Measurements from ENCODE around the gene BHMT2.

Gene BHMT2

DNA sequence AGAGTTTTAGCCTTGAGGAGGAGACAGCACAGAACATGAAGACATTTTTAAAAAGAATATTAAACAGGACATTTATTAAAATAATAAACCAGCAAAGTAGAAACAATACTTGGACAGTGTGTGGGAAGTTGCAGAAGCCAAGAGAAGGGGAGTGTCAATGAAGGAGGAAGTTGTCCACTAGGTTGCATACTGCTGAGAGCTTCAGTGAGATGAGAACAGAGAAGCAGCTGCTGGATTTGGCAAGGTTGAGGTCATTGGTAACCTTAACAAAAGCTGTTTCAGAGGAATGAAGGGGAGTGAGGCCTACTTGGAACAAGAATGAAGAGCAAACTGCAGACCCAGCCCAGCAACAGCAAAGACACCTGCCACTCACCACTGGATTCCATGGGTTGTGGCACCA, 53.4 kb downstream of the BHMT2 start:
- no peak for DNase-seq (ENCODE audit: low spot score)

- DNase-seq (ENCODE audit: low spot score), result no peak
Observed at GRCh38 chr5:79124607-79125006, 55.0 kb downstream of the BHMT2 start.

DNA sequence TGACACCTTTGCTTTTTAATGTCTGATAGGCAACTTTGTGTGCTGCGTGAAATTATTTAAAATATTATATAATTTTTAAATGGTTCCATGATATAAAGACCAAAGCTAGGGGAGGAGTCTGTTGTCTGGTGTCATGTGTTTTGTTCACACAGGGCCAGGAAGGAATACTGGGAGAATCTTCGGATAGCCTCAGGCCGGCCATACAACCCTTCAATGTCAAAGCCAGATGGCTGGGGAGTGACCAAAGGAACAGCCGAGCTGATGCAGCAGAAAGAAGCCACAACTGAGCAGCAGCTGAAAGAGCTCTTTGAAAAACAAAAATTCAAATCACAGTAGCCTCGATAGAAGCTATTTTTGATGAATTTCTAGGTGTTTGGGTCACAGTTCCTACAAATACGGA, 61.2 kb downstream of the BHMT2 start:
- no peak for DNase-seq (ENCODE audit: low spot score)

DNA sequence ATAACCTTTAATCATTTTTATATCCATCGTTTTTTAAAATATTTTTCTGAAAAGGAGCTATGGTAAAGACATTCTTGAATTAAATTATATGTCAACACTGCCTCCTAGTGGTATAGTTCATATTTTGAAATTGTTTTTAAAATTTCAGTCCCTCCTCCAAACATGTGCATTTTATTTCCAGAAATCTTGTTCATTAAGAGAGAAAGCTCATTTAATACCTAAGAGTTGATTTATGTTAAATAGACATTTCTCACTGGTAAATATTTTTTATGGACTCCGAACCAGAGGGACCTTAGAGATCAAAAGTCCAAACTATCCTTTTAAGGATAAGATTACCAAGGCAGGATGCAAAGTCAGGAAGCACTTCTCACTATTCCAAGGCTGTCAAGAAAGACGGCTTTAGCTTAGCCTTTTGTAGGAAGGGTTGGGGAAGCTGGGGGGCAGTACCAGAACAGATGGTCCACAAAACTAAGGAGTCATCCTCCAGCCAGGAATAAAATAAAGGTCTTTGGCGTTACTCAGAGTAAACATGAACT, 63.6 kb downstream of the BHMT2 start:
- no peak for DNase-seq (ENCODE audit: low spot score)

GRCh38 chr5:79133657-79134451, 64.3 kb downstream of the BHMT2 start:
- DNase-seq (ENCODE audit: low spot score), result peak; percentile 73

DNA sequence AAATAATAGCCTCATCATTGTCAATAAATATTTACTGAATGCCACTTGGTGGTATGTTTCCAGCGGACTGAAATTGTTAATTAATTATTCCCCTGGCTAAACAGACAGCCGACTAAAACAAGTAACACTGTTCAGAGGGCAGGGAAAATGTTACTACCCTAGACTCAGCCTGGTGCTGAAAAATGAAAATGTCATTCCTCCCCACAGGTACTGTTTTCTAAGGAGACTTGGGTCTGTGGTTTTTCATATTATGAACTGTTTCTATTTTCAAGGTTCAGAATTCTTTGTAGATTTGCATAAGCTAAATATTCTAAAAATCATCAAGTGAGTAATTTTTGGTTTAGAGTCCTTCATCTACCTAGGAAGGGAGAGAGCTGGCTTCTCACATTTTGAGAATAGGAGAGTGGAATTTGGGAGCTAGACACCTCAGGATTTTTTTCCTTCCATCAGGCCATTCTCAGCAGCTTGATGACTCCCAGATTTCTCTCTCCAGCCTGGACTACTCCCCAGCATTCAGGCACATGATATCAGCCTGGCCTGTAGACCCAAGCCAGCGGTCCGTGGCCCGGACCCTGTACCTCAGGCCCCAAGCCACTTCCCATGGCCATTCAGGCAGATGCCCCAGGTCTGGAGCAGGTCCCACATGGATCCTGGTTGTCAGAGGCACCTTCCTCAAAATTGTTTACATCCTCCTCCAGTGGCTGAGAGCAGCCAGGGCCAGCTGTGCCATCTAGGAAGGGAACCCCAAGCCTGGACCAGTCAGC, 66.4 kb downstream of the BHMT2 start:
- DNase-seq (ENCODE audit: low spot score), result no peak

DNA sequence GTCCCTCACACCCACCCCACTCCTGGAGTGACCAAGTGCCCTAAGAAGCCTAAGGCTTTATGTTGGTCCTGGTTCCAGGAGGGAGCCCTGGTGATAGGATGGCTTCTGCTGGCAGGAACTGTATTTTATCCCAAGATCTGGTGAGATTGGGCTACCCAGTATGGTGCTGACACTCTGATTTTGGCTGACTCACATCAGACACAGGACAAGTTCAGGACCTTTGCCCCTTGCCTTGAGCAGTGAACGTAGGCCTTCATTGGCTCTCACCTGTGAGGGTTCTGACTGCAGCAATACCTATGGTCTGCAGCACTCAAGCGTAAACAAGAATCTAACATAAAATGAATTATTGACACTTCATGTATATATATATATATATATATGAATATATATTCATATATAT, 67.1 kb downstream of the BHMT2 start:
- no peak for DNase-seq (ENCODE audit: low spot score)
